Measurements from ENCODE around the gene ZNF319.

ZNF319 gene

DNA sequence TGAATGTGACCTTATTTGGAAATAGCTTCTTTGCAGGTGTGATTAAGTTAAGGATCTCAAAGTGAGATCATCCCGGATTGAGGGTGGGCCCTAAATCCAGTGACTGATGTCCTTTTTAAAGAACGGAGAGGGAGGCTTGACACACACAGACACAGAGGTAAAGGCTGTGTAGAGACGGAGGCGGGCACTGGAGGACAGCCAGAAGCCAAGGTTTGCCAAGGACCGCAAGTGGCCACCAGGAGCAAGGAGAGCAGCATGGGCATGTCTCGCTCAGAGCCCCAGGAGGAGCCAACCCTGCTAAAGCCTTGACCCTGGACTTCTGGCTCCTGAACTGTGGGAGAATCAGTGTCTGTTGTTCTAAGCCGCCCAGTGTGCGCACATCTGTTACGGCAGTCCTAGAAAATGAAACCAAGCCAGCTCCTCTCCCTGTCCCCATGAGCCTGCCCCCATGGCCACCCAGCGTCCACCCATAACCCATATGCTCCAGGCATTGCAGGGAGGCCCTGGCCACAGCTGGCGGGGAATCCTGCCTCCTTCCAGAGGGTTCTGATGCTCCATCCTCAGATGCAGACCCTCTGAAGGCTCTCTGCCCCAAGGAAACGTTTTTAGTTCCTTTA lies 44.8 kb downstream of the ZNF319 start:
- ATAC-seq (ENCODE audit: insufficient read depth, low read depth) (no peak), DNase-seq (no peak)
- Histone ChIP-seq H3K4me1 (ENCODE audit: insufficient read depth, low read length) (no peaks in the 10 kb centered on the region), H4K20me1 (ENCODE audit: insufficient read depth, low read length) (no peaks in the 10 kb centered on the region), H2AFZ (ENCODE audit: low read depth, low read length) (no peak overlapping the region), H3K27me3 (ENCODE audit: insufficient read depth, low read length, poor library complexity) (no peaks in the 10 kb centered on the region), H3K36me3 (ENCODE audit: insufficient read depth, low read length) (no peaks in the 10 kb centered on the region), H3K27ac (ENCODE audit: low read length) (no peak overlapping the region), H3K79me2 (ENCODE audit: insufficient read depth, low read length) (no peaks in the 10 kb centered on the region), H3K9me3 (ENCODE audit: insufficient read depth, low read length, severe bottlenecking) (no peaks in the 10 kb centered on the region), H3K4me2 (ENCODE audit: insufficient read depth, low read length) (no peak overlapping the region), H3K9ac (ENCODE audit: low read depth, low read length) (no peak overlapping the region), H3K4me3 (ENCODE audit: low read depth in 1 of 2, low read length in 2 of 2) (no peak overlapping the region)
- TF ChIP-seq, protein P1, sequence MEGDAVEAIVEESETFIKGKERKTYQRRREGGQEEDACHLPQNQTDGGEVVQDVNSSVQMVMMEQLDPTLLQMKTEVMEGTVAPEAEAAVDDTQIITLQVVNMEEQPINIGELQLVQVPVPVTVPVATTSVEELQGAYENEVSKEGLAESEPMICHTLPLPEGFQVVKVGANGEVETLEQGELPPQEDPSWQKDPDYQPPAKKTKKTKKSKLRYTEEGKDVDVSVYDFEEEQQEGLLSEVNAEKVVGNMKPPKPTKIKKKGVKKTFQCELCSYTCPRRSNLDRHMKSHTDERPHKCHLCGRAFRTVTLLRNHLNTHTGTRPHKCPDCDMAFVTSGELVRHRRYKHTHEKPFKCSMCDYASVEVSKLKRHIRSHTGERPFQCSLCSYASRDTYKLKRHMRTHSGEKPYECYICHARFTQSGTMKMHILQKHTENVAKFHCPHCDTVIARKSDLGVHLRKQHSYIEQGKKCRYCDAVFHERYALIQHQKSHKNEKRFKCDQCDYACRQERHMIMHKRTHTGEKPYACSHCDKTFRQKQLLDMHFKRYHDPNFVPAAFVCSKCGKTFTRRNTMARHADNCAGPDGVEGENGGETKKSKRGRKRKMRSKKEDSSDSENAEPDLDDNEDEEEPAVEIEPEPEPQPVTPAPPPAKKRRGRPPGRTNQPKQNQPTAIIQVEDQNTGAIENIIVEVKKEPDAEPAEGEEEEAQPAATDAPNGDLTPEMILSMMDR (IDR thresholded peaks at IDR 0.05; ENCODE audit: borderline replicate concordance, extremely low read depth, low read length, poor library complexity, severe bottlenecking) = no peak
- no peak for TF ChIP-seq EZH2 (IDR thresholded peaks at IDR 0.05; ENCODE audit: borderline replicate concordance, low read depth, low read length, severe bottlenecking)

DNA sequence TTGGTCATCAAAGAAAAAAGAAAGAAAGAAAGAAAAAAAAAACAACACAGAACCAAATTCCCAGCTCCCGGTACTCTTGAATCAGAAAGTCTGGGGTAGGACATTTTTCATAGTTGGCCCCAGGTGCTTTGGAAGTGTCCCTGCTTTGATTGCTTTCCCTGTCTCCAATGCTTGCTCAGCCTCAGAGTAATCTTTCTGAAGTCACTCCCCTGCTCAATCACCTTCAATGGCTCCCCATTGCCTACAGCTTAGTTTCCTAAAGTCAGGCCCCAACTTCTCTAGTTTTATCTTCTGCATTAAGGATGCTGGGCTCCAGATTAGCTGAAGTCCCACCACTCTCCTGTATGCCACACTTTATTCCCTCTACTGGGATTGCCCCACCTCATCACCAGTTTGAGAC lies 46.6 kb downstream of the ZNF319 start:
- TF ChIP-seq EZH2 (IDR thresholded peaks at IDR 0.05; ENCODE audit: borderline replicate concordance, low read depth, low read length, severe bottlenecking) = no peak
- TF ChIP-seq, protein P1 (IDR thresholded peaks at IDR 0.05; ENCODE audit: borderline replicate concordance, extremely low read depth, low read length, poor library complexity, severe bottlenecking) = no peak
- Histone ChIP-seq H3K79me2 (ENCODE audit: insufficient read depth, low read length) (no peaks in the 10 kb centered on the region), H3K4me3 (ENCODE audit: low read depth in 1 of 2, low read length in 2 of 2) (no peak overlapping the region), H3K4me1 (ENCODE audit: insufficient read depth, low read length) (no peaks in the 10 kb centered on the region), H3K36me3 (ENCODE audit: insufficient read depth, low read length) (no peaks in the 10 kb centered on the region), H2AFZ (ENCODE audit: low read depth, low read length) (no peak overlapping the region), H3K4me2 (ENCODE audit: insufficient read depth, low read length) (no peak overlapping the region), H3K9ac (ENCODE audit: low read depth, low read length) (no peak overlapping the region), H3K27ac (ENCODE audit: low read length) (no peak overlapping the region), H3K27me3 (ENCODE audit: insufficient read depth, low read length, poor library complexity) (no peaks in the 10 kb centered on the region), H4K20me1 (ENCODE audit: insufficient read depth, low read length) (no peaks in the 10 kb centered on the region), H3K9me3 (ENCODE audit: insufficient read depth, low read length, severe bottlenecking) (no peaks in the 10 kb centered on the region)
- no peak for ATAC-seq (ENCODE audit: insufficient read depth, low read depth)
- no peak for DNase-seq

DNA sequence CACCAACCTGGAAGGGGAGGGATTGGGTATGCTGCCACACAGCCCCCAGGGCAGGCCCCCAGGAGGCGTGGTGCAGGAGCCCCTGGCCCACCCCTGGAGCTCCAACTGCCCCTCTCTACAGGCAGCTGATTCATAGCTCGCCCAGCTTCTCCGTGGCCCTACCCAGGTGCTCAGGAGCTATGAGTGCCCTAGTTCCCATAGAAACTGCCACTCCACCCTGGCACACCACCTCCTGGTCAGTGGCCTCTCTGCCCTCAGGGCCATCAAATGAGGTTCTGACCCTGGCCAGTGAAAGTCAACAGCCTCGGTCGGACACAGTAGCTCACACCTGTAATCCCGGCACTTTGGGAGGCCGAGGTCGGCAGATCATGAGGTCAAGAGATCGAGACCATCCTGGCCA lies 47.6 kb downstream of the ZNF319 start:
- Histone ChIP-seq H3K79me2 (ENCODE audit: insufficient read depth, low read length) (no peaks in the 10 kb centered on the region), H3K4me1 (ENCODE audit: insufficient read depth, low read length) (no peaks in the 10 kb centered on the region), H3K36me3 (ENCODE audit: insufficient read depth, low read length) (no peaks in the 10 kb centered on the region), H3K27me3 (ENCODE audit: insufficient read depth, low read length, poor library complexity) (no peaks in the 10 kb centered on the region), H4K20me1 (ENCODE audit: insufficient read depth, low read length) (no peaks in the 10 kb centered on the region), H2AFZ (ENCODE audit: low read depth, low read length) (no peak overlapping the region), H3K9ac (ENCODE audit: low read depth, low read length) (no peak overlapping the region), H3K4me2 (ENCODE audit: insufficient read depth, low read length) (no peak overlapping the region), H3K4me3 (ENCODE audit: low read depth in 1 of 2, low read length in 2 of 2) (no peak overlapping the region), H3K9me3 (ENCODE audit: insufficient read depth, low read length, severe bottlenecking) (no peaks in the 10 kb centered on the region), H3K27ac (ENCODE audit: low read length) (no peak overlapping the region)
- no peak for DNase-seq
- no peak for ATAC-seq (ENCODE audit: insufficient read depth, low read depth)
- no peak for TF ChIP-seq EZH2 (IDR thresholded peaks at IDR 0.05; ENCODE audit: borderline replicate concordance, low read depth, low read length, severe bottlenecking)
- TF ChIP-seq, protein P1 (IDR thresholded peaks at IDR 0.05; ENCODE audit: borderline replicate concordance, extremely low read depth, low read length, poor library complexity, severe bottlenecking) = no peak
